HG02981 (cell line): Measurements from ENCODE around the gene CLIC5.

Experiments used
- ATAC-seq: cut with Tn5 transposase; IDR thresholded peaks from one replicate; pipeline ENCODE4 v1.9.1; 2021; ENCODE audit warnings: mild to moderate bottlenecking, moderate library complexity; ENCODE audit not compliant: unreplicated experiment

Gene CLIC5

GRCh38 chr6:45899683-45899946 is 116.0 kb downstream of the CLIC5 start:
- ATAC-seq: no peak

- ATAC-seq: no peak
These were observed 116.5 kb downstream of the CLIC5 start for GRCh38 chr6:45898941-45899682.

- ATAC-seq: no peak
These were observed 118.7 kb downstream of the CLIC5 start for GRCh38 chr6:45896783-45897441.

GRCh38 chr6:45895569-45895968 is 120.1 kb downstream of the CLIC5 start:
- no peak for ATAC-seq

- ATAC-seq: no peak
These were observed 122.9 kb downstream of the CLIC5 start for GRCh38 chr6:45892696-45893245.

GRCh38 chr6:45892196-45892595 is 123.5 kb downstream of the CLIC5 start:
- ATAC-seq: no peak

GRCh38 chr6:45886776-45887175 is 128.9 kb downstream of the CLIC5 start:
- ATAC-seq: no peak

GRCh38 chr6:45884336-45884735 is 131.3 kb downstream of the CLIC5 start:
- no peak for ATAC-seq

- no peak for ATAC-seq
These were observed 133.0 kb downstream of the CLIC5 start for GRCh38 chr6:45882671-45883070.

GRCh38 chr6:45881705-45882467 is 133.8 kb downstream of the CLIC5 start:
- no peak for ATAC-seq

GRCh38 chr6:45880676-45881075 is 135.0 kb downstream of the CLIC5 start:
- ATAC-seq: no peak

GRCh38 chr6:45880159-45880558 is 135.5 kb downstream of the CLIC5 start:
- no peak for ATAC-seq

GRCh38 chr6:45877970-45878590 is 137.6 kb downstream of the CLIC5 start:
- ATAC-seq: no peak

- ATAC-seq: no peak
These were observed 142.8 kb downstream of the CLIC5 start for GRCh38 chr6:45872827-45873365.

GRCh38 chr6:45870531-45870930 is 145.1 kb downstream of the CLIC5 start:
- no peak for ATAC-seq

GRCh38 chr6:45864651-45865050 is 151.0 kb downstream of the CLIC5 start:
- no peak for ATAC-seq

GRCh38 chr6:45858691-45859090 is 157.0 kb downstream of the CLIC5 start:
- ATAC-seq: no peak

GRCh38 chr6:45857827-45858226 is 157.8 kb downstream of the CLIC5 start:
- ATAC-seq: no peak

GRCh38 chr6:45855642-45856394 is 159.8 kb downstream of the CLIC5 start:
- no peak for ATAC-seq

GRCh38 chr6:45854149-45854742 is 161.4 kb downstream of the CLIC5 start:
- no peak for ATAC-seq
